HEK293T (cell line): ENCODE data around the gene DLG2.

Experiments used
- ARNT ChIP-seq: fragments of 450-650 bp; IDR thresholded peaks from 2 replicates; pipeline ENCODE4 v1.6.1; 2017; ENCODE audit warnings: mild to moderate bottlenecking
- BHLHE40 ChIP-seq: fragments of 450-650 bp; IDR thresholded peaks from 2 replicates; pipeline ENCODE4 v1.6.1; 2016; ENCODE audit warnings: mild to moderate bottlenecking, moderate library complexity, borderline replicate concordance
- CTBP1 ChIP-seq: fragments of 450-650 bp; IDR thresholded peaks from 2 replicates; pipeline ENCODE4 v1.6.1; 2016; ENCODE audit warnings: borderline replicate concordance
- FOXA1 ChIP-seq: fragments of 450-650 bp; IDR thresholded peaks from 2 replicates; pipeline ENCODE4 v1.6.1; 2016; ENCODE audit warnings: mild to moderate bottlenecking
- FOXK2 ChIP-seq: fragments of 450-650 bp; IDR thresholded peaks from 2 replicates; pipeline ENCODE4 v1.6.1; 2016; ENCODE audit warnings: mild to moderate bottlenecking
- FOXM1 ChIP-seq: fragments of 450-650 bp; IDR thresholded peaks from 2 replicates; pipeline ENCODE4 v1.6.1; 2017; ENCODE audit warnings: mild to moderate bottlenecking, borderline replicate concordance
- SP1 ChIP-seq: fragments of 450-650 bp; IDR thresholded peaks from 2 replicates; pipeline ENCODE4 v1.6.1; 2017
- SUZ12 ChIP-seq: fragments of 450-650 bp; IDR thresholded peaks from 2 replicates; pipeline ENCODE4 v1.6.1; 2016; ENCODE audit warnings: mild to moderate bottlenecking
- TARDBP ChIP-seq: fragments of 450-650 bp; IDR thresholded peaks from 2 replicates; pipeline ENCODE4 v1.6.1; 2016
- ZNF384 ChIP-seq: fragments of 450-650 bp; IDR thresholded peaks from 2 replicates; pipeline ENCODE4 v1.6.1; 2016

DNA sequence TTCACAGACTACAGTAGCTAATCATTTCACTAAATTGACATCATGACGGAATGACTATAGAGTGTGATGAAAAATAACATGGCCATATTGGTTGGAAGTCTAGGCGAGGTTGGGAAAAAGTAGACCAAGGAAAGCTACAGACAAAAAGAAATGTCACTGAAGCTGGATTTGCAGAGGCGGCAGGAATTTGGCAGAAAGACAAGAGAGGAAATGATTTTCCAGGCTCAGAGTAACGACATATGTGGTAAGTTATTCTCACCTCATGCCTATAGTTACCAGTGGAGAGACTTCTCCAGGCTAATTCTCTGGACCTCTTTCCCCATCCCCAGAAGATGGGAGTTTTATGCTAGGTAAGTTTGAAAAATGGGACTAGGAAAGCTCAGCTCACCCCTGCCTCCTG is 1335.1 kb downstream of the DLG2 start:
- TF ChIP-seq FOXA1 (no peak), CTBP1 (no peak), FOXM1 (no peak), BHLHE40 (no peak), FOXK2 (no peak), ARNT (no peak), TARDBP (no peak), SUZ12 (no peak), SP1 (no peak), ZNF384 (no peak)
